CD4-positive, alpha-beta T cell treated with Interferon gamma for 1 hour (primary cell): ENCODE data around the gene BICC1.
A peak's percentile ranks its signal among the peaks of the same experiment; 100 is the strongest.

Source experiments
- DNase-seq: peaks from one replicate; pipeline ENCODE4 v3.0.0-alpha.2; 2020

BICC1 gene

DNA sequence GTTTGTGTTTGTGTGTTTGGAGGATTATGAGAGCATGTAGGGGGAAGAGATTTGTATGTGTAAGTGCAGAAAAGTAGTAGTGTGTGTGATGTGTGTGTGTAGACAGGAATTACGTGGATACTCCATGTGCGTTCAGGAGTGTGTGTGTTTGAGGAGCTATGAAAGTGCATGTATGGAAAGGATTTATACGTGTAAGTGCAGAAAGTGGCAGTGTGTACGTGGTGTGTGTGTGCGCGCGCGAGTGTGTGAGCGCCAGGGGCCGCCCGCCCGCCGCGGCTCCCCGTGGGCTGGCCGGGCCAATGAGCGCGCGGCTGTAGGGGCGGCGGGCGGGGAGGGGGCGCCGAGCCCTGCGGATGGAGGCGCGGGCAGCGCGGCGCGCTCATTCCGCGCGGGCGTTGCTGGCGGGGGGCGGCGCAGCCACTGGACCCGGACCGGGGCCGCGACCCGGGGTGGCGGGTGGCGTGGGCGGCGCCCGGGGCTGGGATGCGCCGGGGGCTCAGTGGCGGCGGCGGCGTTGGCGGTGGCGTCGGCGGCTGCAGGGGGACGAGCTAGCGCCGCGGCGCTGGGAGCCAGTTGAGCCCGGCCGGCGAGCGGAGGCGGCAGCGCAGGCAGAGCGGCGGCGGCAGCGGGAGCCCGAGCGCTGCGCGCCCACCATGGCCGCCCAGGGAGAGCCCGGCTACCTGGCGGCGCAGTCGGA lies at the start of gene BICC1:
BICC1 (plus strand) TSS at position 382 of the 697 bp plus-strand sequence; CDS start at position 654, 272 bp downstream.
- DNase-seq, result no peak

GRCh38 chr10:58464956-58465355 lies 47.7 kb upstream of the BICC1 start:
- DNase-seq, result no peak

GRCh38 chr10:58465629-58466028 lies 47.0 kb upstream of the BICC1 start:
- no peak for DNase-seq

- no peak for DNase-seq
Observed at GRCh38 chr10:58467931-58468635, 44.6 kb upstream of the BICC1 start.

- DNase-seq, result no peak
Observed at GRCh38 chr10:58473976-58474375, 38.7 kb upstream of the BICC1 start.

DNA sequence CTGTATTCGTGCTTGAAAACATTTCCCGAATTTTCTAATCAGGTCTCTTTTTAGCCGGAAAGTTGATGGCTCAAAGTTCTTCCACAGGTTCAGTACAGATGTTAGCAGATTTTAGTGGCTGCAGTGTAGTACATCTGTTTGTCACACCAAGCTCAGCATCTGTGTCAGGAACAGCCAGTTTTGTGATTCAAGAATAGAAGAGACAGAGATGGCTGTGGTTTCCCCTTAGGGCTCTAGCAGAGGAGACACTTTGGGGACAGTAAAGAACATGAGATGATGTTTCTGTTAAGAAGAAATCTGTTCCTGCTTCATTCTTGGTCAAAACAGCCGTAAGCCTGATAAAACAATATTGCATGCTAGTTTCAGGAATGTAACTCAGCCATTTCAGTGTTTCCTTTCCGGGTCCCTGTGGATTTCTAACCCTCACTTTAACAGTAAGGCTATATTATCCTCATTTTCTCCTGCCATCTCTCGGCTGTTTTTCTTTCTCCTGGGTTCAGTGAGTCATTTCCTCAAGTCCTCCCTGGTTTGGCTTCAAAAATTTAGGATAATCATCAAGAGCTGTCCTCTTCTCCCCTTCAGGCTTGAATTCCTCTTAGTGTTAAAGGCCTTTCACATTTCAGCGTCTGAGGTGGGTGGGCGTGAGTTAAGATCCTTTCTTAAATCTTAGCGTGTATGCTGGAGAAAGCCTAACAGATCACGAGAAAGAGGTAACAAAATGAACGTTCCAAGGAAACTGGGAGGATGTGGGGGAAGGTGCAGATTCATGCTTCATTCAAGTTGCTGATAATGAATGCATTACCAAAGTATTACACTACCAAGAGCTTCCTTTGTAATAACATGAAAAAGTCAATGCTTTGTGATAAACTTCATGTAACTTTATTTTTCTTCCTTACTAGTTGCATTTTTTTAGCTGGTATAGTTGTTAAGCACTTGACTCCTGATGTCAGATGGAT lies 37.1 kb upstream of the BICC1 start:
- no peak for DNase-seq

DNA sequence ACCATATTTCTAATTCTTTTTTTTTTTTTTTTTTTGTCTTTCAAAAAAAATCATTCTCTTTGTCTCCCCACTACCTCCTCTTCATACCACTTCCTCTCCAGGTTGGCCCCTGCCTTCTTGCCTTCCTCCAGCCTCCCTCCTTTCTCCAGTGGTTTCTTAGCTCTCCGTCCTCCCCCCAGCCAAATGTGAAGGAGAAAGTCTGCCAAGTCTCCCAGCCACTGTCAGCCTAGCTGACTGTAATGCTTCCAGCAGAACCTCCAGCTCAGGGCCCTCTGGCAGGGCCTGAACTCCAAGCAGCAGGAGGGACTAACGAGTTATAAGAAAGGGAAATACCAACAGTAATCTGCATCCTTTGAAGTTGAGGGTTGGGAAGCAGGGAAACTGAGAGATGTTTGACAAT lies 35.5 kb upstream of the BICC1 start:
- DNase-seq, result no peak

GRCh38 chr10:58477902-58478301 lies 34.8 kb upstream of the BICC1 start:
- DNase-seq, result no peak

- no peak for DNase-seq
Observed at GRCh38 chr10:58479045-58479444, 33.6 kb upstream of the BICC1 start.

- no peak for DNase-seq
Observed at GRCh38 chr10:58480321-58480720, 32.4 kb upstream of the BICC1 start.

DNA sequence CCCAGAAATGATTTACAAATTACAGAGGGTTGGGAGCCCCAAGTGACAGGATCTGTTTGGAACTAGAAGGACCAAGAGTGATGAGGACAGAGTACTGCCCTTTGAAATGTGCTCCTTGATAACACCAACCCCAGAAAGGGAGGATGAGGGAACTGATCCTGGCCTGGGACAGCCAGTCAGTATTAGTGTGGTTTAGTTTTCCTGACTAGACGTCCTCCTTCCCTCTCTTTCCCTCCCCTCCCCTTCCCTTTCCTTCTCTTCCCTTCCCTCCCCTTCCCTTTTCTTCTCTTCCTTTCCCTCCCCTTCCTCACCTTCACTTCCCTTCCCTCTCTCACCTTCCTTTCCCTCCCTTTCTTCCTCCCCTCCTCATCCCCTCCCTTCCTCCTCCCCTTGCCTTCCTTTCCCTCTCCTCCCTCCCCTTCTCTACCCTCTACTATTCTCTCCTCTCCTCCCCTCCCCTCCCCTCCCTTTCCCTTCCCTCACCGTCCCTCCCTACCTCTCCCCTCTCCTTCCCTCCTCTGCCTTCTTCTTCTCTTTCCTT lies 31.0 kb upstream of the BICC1 start:
- DNase-seq, result no peak

DNA sequence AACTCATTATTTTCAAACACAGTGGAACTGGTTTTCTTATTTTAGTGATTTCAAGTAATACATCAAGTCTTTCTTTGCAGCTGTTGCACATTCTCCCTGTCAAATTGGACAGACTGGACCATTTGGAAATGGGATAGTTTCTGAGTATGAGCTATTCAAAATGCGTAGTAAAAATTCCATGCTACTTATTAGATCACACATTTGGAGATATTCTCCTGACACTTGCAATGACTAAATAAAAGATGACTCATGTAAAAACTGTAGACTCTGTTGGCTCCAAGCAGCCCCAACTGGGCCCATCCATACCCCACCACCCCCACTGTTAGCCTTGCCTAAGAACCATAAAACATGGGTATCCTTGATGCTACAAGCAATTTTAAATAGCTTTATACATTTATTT lies 25.9 kb upstream of the BICC1 start:
- DNase-seq, result no peak

GRCh38 chr10:58488921-58489320 lies 23.8 kb upstream of the BICC1 start:
- no peak for DNase-seq

DNA sequence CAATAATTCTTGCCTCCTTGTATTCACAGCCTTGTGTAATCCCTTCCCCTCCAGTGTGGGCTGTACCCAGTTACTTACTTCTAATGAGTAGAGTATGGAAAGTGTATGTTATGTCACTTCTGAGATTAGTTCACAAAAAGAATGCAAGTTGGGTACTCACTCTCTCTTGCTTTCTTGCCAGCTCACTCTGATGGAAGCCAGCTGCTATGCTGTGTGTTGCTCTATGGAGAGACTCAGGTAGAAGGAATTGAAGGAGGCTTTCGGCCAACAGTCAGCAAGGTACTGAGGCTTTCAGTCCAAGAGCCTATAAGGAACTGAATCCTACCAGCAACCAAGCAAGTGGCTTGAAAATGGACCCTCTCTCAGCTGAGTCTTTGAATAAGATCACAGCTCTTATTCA lies 9.7 kb upstream of the BICC1 start:
- DNase-seq, result no peak

GRCh38 chr10:58508316-58508715 lies 4.4 kb upstream of the BICC1 start:
- DNase-seq, result no peak

DNA sequence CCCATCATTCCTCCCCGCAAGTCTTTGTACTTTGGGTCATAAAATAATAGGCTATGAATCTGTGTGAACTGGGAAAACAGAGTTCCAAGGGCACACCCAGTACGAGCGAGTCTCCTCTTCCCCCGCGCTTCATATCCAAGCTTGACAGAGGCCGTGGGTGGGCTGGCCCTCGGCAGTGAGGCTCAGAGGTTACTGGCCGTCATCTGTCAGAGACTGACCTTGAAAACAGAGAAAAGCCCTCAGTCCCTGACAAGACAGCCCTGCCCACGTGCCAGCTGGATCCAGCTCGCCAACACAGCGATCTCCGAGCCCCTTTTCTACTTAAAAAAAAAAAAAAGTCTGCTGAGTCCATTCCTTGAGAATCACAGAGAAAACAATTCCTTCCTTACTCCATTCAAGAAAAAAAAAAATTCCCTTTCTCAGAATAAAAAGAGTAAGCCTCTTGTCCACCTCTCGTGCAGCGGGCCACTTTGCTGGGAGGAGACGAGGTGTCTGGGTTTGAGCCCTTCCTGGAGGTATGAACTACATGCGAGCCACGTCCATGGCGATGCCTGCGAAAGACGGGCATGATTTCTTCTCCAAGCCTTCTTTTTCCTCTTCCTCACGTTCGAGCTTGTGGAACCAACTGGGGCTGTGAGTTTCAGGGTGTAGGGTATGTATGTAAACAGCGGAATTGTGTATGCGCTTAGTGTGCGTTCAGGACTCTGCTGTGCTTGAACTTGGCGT lies 744 bp upstream of the BICC1 start:
- DNase-seq, result no peak

GRCh38 chr10:58513188-58514110 lies 777 bp downstream of the BICC1 start:
- peak; percentile 0 for DNase-seq

DNA sequence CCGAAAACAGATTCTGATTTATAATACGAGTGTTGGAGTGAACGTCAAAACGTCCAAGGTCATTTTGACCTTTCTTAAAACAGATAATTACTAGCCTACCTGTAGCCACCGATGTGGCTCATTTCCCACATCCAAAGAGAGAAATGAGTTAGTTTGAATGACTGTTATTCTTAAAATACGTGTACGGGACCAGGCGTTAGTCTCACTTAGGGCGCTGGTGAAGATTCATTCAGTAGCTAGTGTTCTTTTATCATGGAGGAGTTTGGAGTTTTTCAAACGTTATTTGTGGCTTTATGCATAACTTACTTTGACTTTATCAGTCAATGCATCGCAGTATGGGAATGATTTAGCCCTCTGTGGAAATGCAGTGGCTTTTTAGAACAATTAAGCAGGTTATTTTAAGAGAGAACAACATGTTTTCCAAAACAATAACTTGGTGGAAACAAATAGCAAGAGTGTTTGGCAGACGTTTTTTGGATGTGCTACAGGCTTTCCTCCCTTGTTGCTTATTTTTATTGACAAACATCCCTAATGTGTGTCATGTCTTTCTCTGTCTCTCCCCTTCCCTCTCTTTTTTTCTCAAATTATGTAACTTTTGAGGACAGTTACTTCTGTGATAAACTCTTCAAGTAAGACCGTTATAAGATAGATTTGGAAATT lies 1.6 kb downstream of the BICC1 start:
- DNase-seq, result no peak

GRCh38 chr10:58515291-58515941 lies 2.7 kb downstream of the BICC1 start:
- no peak for DNase-seq

- DNase-seq, result no peak
Observed at GRCh38 chr10:58516119-58516518, 3.4 kb downstream of the BICC1 start.
